HG02798 (cell line): ENCODE data around the gene RFX5.
"Not testable (repeated sequence)": the region's sequence is repeated elsewhere in the genome, so short reads cannot be mapped to it uniquely, and the experiment has no call there.

ENCODE experiments used
- ATAC-seq: cut with Tn5 transposase; IDR thresholded peaks from one replicate; pipeline ENCODE4 v1.9.1; 2021; ENCODE audit warnings: mild to moderate bottlenecking; ENCODE audit not compliant: unreplicated experiment, poor library complexity

RFX5 gene

DNA sequence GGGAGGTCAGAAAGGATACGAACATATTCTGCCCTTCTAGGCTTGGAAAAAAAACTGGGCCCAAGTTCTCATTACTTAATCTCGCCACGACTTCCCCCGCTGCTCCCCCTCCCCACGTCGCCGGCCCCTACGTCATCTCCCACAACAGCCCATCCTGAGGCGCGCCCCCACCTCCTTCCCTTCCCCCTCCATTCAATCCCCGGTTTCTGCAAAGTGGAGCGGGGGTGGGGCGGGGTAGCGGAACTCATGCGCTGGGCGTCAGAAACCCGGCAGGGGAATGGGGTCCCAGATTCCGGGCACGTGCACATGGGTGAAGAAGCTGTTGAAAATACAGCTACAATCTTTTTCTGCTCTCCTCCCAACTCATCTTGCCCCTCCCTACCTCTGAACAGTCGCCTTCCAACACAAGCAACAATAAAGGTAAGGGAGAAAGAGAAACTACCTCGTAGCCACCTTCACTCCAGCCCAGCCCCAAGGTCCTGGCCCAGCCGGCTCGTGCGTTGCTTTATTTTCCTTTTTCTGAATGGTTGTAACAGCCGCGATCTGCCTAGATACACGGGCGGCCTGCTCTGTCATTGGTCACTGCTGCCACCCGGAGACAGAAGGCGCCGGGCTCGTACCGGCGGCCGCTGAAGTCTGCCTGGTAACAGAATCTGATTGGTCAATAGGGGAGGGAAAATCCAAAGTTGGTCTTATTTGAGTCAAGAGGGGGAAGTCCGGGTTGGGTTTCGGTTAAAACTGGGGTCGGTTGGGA lies at the start of gene RFX5:
RFX5 (minus strand) TSS at position 484 of the 754 bp plus-strand sequence. CDS start 932 bp downstream, outside the sequence.
- ATAC-seq: peak; percentile 96

DNA sequence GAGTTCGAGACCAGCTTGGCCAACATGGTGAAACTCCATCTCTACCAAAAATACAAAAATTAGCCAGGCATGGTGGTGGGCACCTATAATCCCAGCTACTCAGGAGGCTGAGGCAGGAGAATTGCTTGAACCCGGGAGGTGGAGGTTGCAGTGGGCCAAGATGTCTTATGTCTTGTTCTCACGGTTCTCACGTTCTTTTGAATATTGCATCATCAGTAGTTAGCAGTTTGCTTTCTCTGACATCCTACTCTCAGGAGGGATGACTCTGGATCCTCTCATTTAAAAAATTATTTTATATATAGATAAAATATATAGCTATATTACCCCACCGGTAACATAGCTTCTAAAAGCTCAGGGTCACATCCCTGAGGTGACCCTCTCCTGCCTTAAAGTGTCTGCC lies 49.2 kb upstream of the RFX5 start:
- not testable (repeated sequence) for ATAC-seq

DNA sequence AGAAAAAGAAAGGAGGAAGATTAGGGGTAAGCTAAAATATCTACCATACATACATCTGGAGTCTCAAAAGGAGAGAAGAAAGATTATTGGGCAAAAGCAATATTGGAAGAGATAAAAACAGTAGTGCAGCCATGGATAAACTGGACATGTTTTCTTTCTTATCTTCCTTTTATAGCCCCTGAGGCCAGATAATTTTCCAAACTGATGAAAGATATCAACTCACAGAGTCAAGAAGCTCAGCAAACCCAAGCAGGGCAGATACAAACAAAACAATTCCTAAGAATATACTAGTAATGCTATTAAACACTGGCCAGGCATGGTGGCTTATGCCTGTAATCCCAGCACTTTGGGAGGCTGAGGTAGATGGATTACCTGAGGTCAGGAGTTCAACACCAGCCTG lies 46.5 kb upstream of the RFX5 start:
- no peak for ATAC-seq

DNA sequence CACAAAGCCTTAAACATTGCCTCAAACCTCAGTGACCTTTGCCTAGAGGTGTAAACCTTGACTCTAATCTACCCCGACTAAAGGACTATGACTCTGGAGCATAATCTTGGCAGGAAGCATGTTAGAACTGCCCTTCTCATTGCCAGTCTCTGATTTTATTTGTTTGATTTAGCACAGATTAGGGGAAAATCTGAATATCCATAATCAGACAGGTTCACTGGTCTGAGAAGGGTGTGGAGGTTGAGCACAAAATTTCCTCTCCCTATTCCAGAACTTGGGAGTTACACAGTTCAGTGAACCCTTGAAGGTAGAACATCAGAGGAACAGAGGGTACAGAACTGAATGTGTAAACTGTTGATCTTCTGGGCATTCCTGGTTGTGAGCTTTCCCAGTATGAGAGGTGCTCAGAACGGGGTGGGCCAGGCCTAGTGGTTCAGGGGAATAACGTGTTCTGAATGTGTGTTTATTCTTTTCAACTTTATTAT lies 44.1 kb upstream of the RFX5 start:
- no peak for ATAC-seq

DNA sequence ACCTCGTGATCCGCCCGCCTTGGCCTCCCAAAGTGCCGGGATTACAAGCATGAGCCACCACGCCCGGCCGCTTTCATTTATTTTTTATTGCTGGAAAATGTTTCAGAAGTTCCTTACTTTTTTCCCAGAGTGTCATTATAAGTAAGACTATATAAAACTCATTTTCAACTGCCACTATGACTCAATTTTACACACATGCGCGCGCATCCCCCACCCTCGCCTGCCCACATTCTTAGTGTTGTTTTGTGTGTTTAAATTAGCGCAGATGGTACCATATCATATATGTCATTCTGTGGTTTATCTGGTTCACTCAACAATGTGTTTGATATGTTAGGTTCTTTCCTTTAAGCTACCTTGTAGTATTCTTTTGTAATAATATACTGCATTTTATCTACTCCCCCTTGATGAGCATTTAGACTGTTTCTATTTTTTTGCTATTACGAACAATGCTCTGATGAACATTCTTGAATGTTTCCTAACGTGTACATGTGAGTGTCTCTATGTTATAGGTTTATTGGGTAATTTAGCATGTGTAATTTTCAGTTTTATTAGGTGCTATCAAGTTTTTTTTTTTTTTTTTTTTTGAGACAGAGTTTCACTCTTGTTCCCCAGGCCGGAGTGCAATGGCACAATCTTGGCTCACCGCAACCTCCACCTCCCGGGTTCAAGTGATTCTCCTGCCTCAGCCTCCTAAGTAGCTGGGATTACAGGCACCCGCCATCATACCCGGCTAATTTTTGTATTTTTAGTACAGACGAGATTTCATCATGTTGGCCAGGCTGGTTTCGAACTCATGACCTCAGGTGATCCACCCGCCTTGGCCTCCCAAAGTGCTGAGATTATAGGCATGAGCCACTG lies 43.4 kb upstream of the RFX5 start:
- ATAC-seq: not testable (repeated sequence)

DNA sequence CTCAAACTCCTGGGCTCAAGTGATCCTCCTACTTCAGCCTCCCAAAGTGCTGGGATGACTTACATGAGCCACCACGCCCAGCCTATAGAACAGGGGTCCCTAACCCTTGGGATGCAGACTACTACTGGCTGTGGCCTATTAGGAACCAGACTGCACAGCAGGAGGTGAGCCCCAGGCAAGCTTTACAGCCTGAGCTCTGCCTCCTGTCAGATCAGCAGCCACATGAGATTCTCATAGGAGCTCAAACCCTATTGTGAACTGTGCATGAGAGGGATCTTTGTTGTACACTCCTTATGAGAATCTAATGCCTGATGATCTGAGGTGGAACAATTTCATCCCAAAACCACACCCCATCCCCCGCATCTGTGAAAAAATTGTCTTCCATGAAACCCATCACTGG lies 39.0 kb upstream of the RFX5 start:
- no peak for ATAC-seq

DNA sequence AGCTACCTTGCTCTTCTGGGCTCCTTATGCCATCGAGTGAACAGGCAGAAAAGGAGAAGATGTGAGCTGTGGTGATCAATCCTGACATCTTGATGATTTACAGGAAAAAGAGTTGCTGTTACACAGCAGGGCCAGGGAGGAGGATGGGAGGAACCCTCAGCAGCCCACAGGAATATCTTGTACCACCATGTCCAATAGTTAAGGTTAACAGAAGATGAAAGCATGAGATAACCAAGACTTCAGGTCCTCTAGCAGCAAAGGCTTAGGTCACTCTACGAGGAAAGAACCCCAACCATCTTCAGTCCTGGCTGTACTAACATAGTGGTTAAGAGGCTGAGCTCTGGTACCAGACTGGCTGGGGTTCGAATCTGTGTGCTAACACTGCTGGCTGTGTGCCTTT lies 37.5 kb upstream of the RFX5 start:
- ATAC-seq: no peak

DNA sequence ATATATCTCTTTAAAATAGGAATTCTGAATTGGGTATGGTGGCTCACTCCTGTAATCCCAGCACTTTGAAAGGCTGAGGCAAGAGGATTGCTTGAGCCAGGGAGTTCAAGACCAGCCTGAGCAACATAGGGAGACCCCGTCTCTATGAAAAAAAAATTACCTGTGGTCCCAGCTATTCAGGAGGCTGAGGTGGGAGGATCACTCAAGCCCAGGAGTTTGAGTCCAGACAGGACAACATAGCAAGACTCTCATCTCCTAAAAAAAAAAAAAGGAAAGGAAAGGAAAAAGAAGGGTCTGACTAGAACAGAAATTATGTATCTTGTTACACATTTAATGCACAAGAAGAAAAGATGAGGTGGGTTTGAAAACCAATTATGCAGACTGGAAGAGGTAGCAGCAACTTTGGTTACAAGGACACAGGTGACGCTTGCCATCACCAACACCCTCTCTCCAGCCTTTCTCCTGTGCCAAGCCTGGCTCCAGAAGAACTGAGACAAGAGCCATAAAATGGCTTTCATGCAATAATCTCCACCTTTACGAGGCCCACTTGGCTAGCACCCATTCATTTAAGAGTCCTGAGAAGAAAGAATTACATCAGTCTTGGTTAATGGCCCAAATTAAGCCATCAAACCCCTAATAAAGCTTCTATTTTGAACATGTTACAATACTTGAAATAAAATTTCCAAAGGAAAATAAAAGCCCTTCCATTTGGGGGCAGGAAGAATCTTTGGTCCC lies 30.3 kb upstream of the RFX5 start:
- no peak for ATAC-seq

DNA sequence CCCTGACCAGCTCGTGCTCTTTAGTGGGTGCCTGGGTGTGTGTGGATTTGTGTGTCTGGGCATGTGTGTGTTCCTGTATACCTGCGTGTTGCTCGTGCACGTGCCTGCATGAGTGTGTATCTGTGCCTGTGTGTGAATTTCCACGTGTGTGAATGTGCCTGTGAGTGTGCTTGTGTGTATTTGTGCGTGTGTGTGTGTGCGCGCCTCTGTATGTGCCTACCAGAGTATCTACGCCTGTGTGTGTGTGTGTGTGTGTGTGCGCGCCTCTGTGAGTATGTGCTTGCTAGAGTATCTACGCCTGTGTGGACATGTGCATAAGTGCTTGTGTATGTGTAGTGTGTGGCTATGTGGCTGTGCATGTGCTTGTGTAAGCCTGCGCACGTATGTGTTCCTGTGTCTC lies 26.1 kb upstream of the RFX5 start:
- ATAC-seq: no peak

DNA sequence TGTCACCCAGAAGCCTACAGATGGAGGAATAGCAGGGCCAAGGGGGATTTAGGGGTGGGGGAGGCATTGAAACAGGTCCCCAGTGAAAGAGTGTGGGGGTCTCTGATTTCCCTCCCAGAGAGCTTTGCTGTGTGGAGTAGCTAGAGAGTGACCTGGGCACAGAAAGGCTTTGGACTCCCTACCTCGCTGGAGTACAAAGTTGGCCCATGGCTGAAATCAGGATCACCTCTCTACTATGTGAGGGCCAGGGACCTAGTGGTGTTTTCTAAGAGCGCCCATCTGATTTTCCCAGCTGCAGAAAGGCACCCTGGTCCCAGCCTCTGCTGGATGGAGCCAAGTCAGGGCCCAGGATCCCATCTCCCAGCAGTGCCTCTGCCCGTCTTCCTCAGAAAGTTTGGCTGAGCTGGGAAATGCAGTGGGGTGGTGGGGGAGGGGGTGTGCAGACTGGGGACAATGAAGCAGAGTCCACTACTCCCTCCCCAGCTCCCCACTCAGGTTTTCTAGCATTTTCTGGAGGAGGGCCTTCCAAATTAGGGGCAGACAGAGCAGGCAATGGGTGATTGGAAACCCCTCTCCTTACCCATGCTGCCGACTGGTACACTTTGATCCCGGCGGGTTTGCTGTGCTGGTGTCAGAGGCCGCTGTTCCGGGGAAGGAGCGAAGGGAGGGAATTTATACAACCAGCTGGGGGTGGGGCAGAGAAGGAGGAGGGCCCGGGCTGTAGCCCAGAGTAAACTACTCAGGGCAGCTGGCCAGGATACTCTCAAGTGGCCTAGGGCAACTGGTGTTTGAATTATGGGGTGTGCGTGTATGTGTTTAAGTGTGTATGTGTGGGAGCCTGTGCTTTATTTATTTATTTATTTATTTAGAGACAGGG lies 25.2 kb upstream of the RFX5 start, which contains the start of gene SELENBP1:
SELENBP1 (minus strand) TSS at position 648 of the 877 bp plus-strand sequence; CDS start at position 584, 64 bp downstream.
- ATAC-seq: no peak

DNA sequence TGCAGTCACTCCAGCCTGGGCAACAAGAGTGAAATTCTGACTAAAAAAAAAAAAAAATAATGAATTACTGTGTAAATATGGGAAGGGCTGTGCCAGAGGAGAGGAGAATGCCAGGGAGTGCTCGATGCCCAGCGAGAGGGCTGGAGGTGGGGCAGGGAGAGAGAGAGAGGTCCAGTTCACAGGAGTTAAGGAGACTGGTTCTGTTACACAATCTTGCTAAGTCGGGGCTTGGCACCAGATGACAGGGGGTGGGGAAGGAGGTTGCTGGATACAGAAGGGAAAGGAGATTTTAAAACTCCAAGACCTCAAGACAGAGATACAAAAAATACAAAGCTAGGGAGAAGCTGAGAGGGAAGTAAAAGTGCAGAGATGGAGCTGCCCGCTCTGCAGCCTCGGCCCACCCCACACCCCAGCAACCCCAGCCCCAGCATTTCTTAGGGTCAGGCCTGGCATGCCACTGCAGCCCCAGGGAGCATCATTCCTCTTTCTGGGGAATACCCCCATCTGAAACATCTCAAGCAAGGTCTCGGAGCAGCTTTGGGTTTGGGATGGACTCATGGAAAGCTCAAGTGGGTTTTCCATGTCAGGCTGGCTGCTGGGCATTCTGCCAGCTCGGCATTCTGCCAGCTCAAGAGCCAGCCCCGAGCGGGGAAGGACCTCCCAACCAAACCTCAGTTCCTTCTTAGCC lies 24.5 kb upstream of the RFX5 start:
- no peak for ATAC-seq

DNA sequence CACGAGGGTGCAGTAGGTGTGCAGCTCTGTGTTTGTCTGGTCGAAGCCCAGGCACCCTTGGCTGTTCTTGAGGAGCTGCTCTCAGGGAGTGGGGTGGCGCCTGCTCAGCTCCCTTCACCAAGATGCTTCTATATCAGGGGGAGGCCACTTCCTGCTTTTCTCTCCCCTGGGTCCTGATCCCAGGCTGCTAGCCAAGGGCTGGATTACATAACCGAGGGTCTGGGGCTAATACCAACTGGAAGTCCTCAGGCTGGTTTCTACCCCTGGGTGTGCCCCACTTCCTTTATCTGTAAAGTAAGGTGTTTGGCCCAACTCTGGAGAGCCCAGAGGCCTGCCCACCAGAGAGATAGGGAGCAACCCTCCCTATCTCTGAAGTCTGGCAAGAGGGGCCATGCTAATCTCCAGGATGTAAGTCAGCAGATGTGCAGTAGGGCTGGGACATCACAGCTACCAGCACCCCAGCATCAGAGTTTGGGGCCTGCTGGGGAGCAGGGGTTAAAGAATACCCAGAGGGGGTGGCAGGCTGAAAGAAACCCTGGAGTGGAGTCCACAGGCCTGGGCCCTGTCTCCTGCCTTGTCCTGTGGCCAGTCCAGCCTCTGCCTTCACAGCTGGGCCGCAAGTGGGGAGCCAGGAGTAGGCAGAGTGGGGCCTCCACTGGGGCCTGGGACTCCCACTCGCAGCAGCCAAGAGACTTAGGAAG lies 23.3 kb upstream of the RFX5 start:
- no peak for ATAC-seq

DNA sequence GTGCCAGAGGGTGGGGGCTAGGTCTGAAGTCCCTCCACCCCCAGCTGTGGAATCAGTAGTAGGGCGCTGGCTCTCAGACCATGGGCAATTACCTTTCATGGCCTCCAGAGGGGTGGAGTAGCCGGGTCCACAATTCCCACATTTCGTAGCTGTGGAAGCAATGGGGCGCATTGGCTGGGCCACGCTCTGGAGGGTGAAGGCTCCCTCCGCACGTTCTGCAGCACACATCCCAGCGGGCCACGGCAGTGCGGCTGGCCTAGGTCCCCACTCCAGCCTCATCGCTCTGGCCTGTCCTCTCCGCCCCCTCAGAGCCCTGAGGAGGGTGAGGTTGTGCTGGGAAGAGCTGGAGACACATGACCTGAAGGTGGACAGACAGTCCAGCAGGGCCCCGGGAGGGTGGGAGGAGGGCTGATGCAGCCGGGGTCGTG lies 22.6 kb upstream of the RFX5 start:
- no peak for ATAC-seq

DNA sequence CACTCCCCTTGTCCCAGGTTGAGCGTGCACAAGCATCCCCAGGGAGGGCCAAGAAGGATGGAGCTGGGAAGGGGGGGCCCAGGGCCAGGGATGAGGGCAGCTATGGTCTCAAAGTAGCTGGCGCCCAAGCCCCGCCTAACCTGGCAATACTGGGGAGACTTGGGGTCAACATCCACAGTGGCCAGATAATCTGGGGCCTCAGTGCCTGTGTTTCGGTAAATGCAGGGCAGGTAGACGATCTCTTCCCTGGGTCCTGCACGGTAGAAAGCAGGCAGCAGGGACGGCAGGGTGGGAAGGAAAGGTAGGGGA lies 22.2 kb upstream of the RFX5 start:
- no peak for ATAC-seq

DNA sequence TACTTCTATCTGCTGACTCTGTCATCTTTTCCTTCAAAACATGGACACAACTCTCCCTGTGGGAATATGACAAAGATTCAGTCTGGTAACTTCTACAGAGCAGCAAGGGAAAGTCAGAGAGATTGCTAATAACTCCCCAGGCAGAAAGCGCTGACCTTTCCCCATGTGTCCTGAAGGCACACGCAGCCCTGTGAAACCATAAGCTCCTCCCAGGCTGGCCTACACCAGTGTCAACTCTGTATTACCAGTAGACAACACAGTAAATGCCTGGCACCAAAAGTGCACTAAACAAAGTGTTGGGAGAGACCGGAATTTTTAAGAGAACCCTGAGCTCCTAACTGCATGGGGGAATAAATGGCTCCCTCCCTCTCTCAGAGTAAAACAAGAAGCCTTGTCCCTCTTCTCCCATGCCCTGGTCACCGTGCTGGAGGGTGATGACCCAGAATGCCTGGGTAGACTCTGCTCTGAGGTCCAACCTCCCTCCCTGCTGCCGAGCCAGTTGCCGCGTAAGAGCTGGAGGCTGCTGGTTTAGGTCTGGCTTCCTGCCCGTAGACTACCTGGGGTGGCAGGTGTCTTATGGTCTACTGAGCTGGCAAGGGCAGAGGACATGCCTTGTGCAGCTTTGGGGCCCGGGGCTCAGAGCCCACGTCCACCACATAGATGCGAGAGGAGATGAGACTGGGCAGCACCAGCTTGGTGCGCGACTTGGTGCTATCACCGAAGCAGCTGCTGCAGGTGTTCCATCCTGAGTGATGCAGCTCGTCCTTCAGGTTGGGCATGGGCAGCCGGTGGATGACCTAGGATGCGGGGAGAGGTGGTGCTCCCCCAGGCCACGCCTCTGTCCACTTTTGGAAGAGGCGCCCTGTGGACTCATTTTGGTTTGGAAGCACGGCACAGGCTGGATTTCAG lies 21.6 kb upstream of the RFX5 start:
- no peak for ATAC-seq

DNA sequence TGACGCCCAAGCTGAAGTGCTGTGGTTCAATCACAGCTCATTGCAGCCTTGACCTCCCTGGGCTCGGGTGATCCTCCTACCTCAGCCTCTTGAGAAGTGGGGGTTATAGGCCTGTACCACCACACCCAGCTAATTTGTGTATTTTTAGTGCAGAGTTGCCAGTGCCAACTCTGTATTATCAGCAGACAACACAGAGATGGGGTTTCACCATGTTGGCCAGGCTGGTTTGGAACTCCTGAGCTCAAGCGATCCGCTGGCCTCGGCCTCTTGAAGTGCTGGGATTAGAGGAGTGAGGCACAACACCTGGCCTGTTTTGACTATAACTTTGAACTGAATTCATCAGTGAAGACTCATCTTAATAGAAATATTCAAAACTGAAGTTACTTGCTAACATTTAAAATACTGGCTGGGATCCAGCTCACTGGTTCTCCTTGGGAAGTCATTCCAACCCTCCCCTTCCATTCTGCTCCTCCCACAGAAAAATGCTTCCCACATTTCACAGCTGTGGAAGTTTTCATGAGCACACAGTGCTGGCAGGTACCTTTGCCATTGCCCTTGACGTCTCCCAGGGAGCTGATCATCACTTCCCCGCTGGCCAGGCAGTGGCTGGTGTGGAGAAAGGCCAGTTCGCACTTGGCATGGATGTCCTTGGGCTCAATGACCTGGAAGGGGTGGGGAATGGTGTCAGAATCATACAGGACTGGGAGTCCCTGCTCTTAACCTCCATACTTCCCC lies 20.8 kb upstream of the RFX5 start:
- ATAC-seq: no peak

DNA sequence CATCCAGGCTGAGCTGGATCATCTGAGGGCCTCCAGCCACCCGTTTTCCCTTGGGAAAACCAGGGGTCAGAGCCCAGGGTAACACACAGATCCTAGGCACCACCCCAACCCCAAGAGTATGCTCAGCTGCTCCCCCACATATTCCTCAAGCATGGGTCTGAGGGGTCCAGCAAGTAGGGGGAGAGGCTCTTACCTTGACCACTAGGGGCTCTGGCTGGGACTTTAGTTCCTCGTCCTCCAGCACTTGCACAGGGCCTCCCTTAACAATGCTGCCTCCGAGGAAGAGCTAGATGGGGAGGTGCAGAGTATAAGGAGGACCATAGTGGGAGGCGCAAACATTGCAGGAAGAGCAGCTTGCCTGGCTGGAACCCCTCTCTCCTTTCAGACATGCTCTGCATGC lies 17.9 kb upstream of the RFX5 start:
- no peak for ATAC-seq
